ENCODE measurements around the gene FBN2.

DNA sequence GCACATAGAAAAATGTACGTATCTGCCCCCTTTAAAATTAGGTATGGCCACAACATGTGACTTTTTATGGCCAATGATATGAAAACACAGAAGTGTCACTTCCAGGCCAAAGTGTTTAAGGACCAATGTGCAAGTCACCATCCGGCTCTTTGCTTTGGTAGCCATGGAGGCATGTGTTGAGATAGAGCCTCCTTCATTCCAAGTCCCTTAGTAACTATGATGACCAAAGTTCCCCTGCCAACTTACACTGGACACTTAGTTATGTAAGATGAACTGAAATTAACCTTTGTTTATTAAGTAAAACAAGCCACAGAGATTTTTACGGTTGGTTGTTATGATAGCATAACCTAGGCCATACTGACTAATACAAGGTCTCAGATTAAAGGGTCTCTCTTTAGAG is 51.0 kb downstream of the FBN2 start:
- TF ChIP-seq, protein P1, sequence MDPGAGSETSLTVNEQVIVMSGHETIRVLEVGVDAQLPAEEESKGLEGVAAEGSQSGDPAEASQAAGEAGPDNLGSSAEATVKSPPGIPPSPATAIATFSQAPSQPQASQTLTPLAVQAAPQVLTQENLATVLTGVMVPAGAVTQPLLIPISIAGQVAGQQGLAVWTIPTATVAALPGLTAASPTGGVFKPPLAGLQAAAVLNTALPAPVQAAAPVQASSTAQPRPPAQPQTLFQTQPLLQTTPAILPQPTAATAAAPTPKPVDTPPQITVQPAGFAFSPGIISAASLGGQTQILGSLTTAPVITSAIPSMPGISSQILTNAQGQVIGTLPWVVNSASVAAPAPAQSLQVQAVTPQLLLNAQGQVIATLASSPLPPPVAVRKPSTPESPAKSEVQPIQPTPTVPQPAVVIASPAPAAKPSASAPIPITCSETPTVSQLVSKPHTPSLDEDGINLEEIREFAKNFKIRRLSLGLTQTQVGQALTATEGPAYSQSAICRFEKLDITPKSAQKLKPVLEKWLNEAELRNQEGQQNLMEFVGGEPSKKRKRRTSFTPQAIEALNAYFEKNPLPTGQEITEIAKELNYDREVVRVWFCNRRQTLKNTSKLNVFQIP (CRISPR knock-in tag; IDR thresholded peaks at IDR 0.05; ENCODE audit: borderline replicate concordance, low read depth) = no peak
- TF ChIP-seq SNAI2 (CRISPR knock-in tag; IDR thresholded peaks at IDR 0.05) (no peak), ZNF565 (CRISPR knock-in tag; conservative IDR thresholded peaks at IDR 0.05; ENCODE audit: low read depth) (no peak), RARB (CRISPR knock-in tag; IDR thresholded peaks at IDR 0.05) (no peak), PPARA (CRISPR knock-in tag; IDR thresholded peaks at IDR 0.05; ENCODE audit: borderline replicate concordance) (no peak), GLIS3 (CRISPR knock-in tag; IDR thresholded peaks at IDR 0.05) (no peak), ARNTL (CRISPR knock-in tag; IDR thresholded peaks at IDR 0.05; ENCODE audit: borderline replicate concordance, low read depth) (no peak), CSRNP3 (CRISPR knock-in tag; IDR thresholded peaks at IDR 0.05) (no peak), ESRRG (CRISPR knock-in tag; IDR thresholded peaks at IDR 0.05) (no peak), ZNF8 (CRISPR knock-in tag; IDR thresholded peaks at IDR 0.05) (no peak), CSDC2 (CRISPR knock-in tag; IDR thresholded peaks at IDR 0.05) (no peak), PATZ1 (CRISPR knock-in tag; IDR thresholded peaks at IDR 0.05; ENCODE audit: borderline replicate concordance) (no peak)
- TF ChIP-seq, protein P2, sequence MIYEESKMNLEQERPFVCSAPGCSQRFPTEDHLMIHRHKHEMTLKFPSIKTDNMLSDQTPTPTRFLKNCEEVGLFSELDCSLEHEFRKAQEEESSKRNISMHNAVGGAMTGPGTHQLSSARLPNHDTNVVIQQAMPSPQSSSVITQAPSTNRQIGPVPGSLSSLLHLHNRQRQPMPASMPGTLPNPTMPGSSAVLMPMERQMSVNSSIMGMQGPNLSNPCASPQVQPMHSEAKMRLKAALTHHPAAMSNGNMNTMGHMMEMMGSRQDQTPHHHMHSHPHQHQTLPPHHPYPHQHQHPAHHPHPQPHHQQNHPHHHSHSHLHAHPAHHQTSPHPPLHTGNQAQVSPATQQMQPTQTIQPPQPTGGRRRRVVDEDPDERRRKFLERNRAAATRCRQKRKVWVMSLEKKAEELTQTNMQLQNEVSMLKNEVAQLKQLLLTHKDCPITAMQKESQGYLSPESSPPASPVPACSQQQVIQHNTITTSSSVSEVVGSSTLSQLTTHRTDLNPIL (CRISPR knock-in tag; IDR thresholded peaks at IDR 0.05; ENCODE audit: low read depth) = no peak

All from SK-N-SH treated with all-trans-retinoic acid at 6 μM for 48 hours (cell line).